ENCODE measurements around the gene CYBA.
"Not testable (repeated sequence)": the region's sequence is repeated elsewhere in the genome, so short reads cannot be mapped to it uniquely, and the experiment has no call there.

Gene CYBA

DNA sequence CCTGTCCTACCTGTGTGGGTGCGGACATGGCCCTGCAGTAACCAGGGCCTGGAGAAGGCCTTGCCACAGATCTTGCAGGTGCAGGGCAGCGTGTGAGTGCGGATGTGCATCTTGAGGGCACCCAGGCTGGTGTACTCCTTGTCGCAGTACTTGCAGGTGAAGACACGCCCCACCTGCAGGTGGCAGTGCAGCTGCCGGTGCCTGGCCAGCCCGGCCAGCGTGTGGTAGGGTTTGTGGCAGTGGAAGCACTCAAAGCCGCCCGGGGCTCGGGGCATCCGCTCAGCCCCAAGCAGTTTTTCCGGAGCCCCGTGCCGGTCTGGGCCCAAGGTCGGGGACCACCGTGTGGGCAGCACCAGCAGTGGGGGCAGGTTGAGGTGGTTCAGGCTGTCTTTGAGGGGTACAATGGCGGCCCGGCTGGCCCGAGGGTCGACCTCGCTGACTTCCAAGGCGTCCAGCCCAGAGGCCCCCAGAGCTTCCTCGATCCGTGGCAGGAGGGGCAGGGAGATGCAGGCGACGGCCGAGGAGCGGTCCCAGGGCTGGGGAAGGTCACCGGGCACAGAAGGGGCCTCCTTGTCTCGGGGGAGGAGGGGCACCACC lies 30.3 kb upstream of the CYBA start:
- no peak overlapping the region for H3K4me3 ChIP-seq
- peaks cover 8% of the 10 kb centered on the region for H3K27me3 ChIP-seq (ENCODE audit: low read depth)
- DNase-seq (ENCODE audit: low spot score in 2 of 2), result peak in 1 of 2 experiments; percentile 50
- H3K4me1 ChIP-seq, result 0 out of 2 replicates have a peak, but pooled peaks cover 5% of the 10 kb centered on the region
- in situ Hi-C loops (cut with MboI; ENCODE audit: low sequenced_read_pairs), result no loop called here
- H3K36me3 ChIP-seq (replicated peaks), result no peaks in the 10 kb centered on the region
- no peaks in the 10 kb centered on the region for H3K9me3 ChIP-seq

DNA sequence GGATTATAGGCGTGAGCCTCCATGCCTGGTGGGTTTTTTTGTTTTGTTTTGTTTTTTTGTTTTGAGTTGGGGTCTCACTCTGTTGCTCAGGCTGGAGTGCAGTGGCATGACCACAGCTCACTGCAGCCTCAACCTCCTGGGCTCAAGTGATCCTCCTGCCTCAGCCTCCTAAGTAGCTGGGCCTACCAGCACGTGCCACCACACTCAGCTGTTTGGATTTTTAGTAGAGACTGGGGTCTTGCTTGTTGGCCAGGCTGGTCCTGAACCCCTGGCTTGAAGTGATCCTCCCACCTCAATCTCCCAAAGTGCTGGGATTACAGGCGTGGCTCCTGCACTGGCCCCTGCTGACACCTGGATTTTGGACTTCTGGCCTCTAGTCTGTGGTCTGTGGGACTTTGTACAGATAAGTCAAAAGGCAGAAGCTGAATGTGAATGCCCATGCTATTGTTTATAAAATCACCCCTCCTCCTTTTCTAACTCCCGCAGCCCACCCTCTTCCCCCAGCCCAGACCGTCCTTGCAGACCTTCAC lies 29.8 kb upstream of the CYBA start:
- Histone ChIP-seq H3K27me3 (ENCODE audit: low read depth) (peaks cover 7% of the 10 kb centered on the region), H3K9me3 (no peaks in the 10 kb centered on the region), H3K4me1 (0 out of 2 replicates have a peak, but pooled peaks cover 4% of the 10 kb centered on the region), H3K4me3 (no peak overlapping the region), H3K36me3 (replicated peaks) (no peaks in the 10 kb centered on the region)
- in situ Hi-C loops (cut with MboI; ENCODE audit: low sequenced_read_pairs), result no loop called here
- DNase-seq (ENCODE audit: low spot score in 2 of 2), result no peak

DNA sequence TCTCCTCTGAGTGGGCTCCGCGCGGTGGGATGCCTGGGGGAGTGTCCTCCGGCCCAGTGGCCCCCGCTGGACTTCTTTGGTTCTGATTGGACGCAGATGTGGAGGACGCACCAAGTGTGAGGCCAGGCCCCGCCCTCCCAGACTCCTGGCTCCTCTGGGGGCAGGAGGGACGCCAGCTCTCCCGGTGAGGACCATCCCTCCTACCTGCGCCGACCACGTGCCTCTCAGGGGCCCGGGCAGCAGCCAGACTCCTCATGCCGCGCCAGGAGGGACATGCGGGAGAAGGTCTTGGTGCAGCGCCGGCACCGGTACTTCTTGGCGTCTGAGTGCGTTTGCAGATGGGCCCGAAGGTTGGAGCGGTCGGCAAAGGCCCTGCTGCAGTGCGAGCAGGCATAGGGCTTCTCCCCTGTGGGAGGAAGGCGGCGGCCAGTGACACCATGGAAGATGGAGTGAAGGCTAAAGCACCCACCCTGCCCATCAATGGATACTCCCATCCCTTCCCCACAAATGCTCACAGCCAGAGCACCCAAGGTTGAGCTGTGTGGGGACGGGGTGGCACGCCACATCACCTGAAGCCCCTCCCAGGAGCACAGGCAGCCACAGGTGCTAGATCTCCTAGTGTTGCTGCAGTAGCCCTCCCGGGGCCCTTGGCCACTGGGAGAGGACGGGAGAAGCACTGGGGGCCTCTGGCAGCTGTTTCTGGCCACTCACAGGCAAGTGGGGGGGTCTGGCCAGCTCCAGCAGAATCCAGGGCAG lies 27.5 kb upstream of the CYBA start:
- no peak overlapping the region for H3K4me3 ChIP-seq
- no peak for DNase-seq (ENCODE audit: low spot score in 2 of 2)
- H3K4me1 ChIP-seq, result no peaks in the 10 kb centered on the region
- no peaks in the 10 kb centered on the region for H3K27me3 ChIP-seq (ENCODE audit: low read depth)
- in situ Hi-C loops (cut with MboI; ENCODE audit: low sequenced_read_pairs), result no loop called here
- no peaks in the 10 kb centered on the region for H3K36me3 ChIP-seq (replicated peaks)
- H3K9me3 ChIP-seq, result no peaks in the 10 kb centered on the region

DNA sequence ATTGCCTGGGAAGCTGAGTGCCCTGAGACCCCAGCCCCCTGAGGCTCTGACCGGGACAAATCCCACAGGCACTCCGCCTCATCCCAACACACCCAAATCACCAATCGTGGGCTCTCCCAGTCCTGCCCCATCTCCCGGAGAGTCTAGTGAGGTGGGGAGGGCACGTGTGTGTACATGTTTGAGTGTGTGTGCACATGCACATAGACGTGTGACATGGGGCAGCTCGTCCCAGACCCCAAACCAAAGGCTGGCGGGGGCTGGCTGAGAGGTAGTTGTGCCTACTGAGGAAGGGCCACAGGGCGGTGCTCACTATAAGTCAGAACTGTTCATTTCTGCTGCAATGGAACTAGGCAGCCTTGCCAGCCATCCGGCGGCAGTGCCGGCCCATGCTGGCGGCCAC lies 26.9 kb upstream of the CYBA start:
- no peaks in the 10 kb centered on the region for H3K4me1 ChIP-seq
- H3K4me3 ChIP-seq, result no peak overlapping the region
- DNase-seq (ENCODE audit: low spot score in 2 of 2), result no peak
- in situ Hi-C loops (cut with MboI; ENCODE audit: low sequenced_read_pairs), result no loop called here
- no peaks in the 10 kb centered on the region for H3K36me3 ChIP-seq (replicated peaks)
- H3K27me3 ChIP-seq (ENCODE audit: low read depth), result no peaks in the 10 kb centered on the region
- H3K9me3 ChIP-seq, result no peaks in the 10 kb centered on the region

DNA sequence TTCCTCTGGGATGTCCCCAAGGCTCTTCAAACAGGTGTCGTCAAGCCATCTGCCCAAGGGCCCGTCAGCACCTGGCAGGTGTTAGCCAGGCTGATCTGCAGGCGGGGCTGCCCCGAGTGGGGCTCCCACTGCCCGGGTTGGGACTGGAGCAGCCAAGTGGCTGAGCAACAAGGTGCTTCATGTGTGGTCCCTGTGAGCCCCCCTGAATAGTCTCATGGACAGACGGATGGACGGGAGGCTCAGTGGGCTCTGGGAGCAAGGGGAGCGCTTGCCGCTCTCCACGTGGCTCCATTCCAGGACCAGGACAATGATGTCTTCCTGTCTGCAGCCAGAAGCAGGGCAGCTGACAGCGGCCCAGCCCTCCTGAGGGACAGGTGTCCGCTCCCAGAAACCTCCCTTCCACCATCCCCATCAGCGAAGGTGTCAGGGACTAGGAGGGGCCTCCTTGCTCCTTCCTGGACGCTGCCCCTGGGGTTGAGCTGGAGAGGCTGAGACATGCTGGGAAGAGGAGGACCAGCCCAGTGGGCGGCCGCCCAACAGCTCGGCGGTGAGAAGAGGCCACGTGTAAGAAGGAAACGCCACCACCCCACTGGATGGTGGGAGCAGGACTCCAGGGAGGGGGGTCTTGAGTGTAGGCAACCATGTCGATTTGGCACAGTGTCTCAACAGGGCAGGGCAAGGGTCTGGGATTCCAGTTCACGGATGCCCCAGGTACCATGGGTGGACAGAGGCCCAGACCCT lies 25.8 kb upstream of the CYBA start:
- no peaks in the 10 kb centered on the region for H3K4me1 ChIP-seq
- no peak overlapping the region for H3K4me3 ChIP-seq
- no peak for DNase-seq (ENCODE audit: low spot score in 2 of 2)
- no peaks in the 10 kb centered on the region for H3K36me3 ChIP-seq (replicated peaks)
- H3K9me3 ChIP-seq, result no peaks in the 10 kb centered on the region
- in situ Hi-C loops (cut with MboI; ENCODE audit: low sequenced_read_pairs), result no loop called here
- no peaks in the 10 kb centered on the region for H3K27me3 ChIP-seq (ENCODE audit: low read depth)

DNA sequence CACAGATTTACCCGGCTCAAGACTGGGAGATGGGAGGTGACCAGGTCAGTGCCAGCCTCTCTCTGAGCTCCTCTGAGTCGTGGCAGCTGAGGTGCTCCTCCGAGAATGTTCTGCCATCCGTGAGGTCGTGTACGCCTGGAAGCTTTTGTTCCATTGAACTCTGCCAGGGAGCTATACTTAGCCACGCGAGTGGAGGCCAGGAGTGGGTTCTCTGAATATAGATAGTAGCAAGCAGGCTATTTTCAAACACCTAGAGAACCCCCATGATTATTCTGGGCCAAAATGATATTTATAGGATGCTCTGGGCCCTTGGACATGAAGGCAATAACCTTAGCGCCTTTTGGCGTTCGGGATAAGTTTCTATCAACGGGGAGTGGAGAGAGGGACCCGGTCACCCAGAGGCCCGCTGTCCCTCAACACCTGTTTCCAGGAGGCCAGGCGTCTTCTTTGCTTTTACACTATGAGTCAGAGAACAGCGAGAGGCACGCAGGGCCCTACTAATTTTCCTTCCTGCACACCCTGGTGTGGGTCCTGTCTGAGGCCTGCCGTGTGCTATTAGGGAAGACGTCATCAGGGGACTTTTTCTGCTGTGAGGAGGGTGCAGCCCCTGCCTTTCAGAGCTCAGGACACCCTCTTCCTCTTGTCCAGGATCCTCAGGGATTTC lies 23.0 kb upstream of the CYBA start:
- no peaks in the 10 kb centered on the region for H3K4me1 ChIP-seq
- DNase-seq (ENCODE audit: low spot score in 2 of 2), result no peak
- no peaks in the 10 kb centered on the region for H3K36me3 ChIP-seq (replicated peaks)
- no peak overlapping the region for H3K4me3 ChIP-seq
- in situ Hi-C loops (cut with MboI; ENCODE audit: low sequenced_read_pairs), result no loop called here
- no peaks in the 10 kb centered on the region for H3K9me3 ChIP-seq
- no peaks in the 10 kb centered on the region for H3K27me3 ChIP-seq (ENCODE audit: low read depth)

DNA sequence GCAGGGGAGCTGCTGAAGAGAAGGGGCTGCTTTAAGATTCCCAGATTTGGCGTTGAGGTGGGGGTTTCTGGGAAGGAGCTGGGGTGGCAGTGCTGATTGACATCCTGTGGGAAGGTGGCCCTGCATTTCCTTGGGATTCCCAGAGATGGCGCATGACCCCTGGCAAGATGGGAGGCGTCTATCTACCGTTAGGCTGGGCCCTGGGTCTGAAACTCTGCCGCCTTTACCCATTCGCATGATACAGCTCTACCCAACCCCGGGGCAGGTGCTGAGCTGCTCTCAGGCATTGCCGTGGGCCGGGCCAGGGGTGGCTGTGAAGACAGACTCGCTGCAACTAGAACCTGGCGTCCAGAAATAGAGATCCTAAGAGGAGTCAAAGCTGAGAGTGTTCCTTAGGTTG lies 21.9 kb upstream of the CYBA start:
- in situ Hi-C loops (cut with MboI; ENCODE audit: low sequenced_read_pairs), result no loop called here
- no peaks in the 10 kb centered on the region for H3K9me3 ChIP-seq
- H3K36me3 ChIP-seq (replicated peaks), result no peaks in the 10 kb centered on the region
- H3K4me3 ChIP-seq, result no peak overlapping the region
- no peaks in the 10 kb centered on the region for H3K27me3 ChIP-seq (ENCODE audit: low read depth)
- no peaks in the 10 kb centered on the region for H3K4me1 ChIP-seq
- DNase-seq (ENCODE audit: low spot score in 2 of 2), result peak in 1 of 2 experiments; percentile 58

DNA sequence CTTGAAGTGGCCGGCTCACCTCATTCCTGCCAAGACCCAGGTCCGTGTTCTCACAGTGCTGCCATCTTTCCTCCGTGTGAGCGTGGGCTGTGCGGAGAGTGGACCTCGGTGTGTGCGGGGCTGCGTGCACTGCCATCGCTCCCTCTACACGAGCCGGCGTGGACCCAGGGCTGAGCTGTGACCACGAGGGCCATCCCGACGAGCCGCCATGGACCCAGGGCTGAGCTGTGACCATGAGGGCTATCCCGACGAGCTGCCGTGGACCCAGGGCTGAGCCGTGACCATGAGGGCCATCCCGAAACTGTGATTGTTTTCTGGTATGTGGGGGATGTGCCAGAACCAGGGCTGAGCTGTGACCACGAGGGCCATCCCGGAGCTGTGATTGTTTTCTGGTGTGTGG lies 21.0 kb upstream of the CYBA start:
- in situ Hi-C loops (cut with MboI; ENCODE audit: low sequenced_read_pairs), result no loop called here
- Histone ChIP-seq H3K36me3 (replicated peaks) (no peaks in the 10 kb centered on the region), H3K27me3 (ENCODE audit: low read depth) (no peaks in the 10 kb centered on the region), H3K4me3 (no peak overlapping the region), H3K9me3 (no peaks in the 10 kb centered on the region), H3K4me1 (no peaks in the 10 kb centered on the region)
- DNase-seq (ENCODE audit: low spot score in 2 of 2), result no peak

DNA sequence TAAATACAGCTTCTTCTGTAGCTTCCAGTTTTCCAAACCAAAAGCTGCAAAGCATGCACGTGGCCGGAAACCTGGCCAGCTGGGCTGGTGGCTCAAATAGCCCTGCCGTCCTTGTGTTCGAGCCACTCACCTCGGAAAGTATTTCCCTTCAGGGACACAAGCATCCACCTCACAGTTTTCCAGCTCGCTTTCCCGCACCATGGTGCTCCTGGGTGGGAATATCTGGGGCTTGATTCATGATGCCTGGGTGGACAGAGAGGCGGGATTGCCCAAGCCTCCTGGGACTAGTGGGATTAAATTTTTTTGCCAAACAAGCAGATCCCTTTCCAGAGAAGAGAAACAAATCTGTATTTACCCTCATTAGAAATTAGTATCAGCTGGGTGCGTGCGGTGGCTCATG lies 19.1 kb upstream of the CYBA start:
- Histone ChIP-seq H3K4me1 (no peaks in the 10 kb centered on the region), H3K27me3 (ENCODE audit: low read depth) (no peaks in the 10 kb centered on the region), H3K9me3 (no peaks in the 10 kb centered on the region), H3K4me3 (no peak overlapping the region), H3K36me3 (replicated peaks) (no peaks in the 10 kb centered on the region)
- in situ Hi-C loops (cut with MboI; ENCODE audit: low sequenced_read_pairs), result no loop called here
- no peak for DNase-seq (ENCODE audit: low spot score in 2 of 2)

DNA sequence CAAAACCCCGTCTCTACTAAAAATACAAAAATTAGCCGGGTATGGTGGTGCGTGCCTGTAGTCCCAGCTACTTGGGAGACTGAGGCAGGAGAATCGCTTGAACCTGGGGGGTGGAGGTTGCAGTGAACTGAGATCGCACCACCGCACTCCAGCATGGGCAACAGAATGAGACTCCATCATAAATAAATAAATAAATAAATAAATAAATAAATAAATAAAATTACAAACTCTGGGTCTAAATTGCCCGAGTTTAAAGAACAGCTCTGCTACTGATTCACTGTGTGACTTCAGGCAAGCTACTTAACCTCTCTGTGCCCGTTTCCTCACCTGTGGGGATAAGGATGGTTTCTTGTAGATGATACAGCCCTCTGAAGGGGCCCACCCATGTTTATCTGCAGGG lies 18.6 kb upstream of the CYBA start:
- H3K4me3 ChIP-seq; in situ Hi-C loops (cut with MboI; ENCODE audit: low sequenced_read_pairs); H3K9me3 ChIP-seq; H3K27me3 ChIP-seq (ENCODE audit: low read depth); H3K36me3 ChIP-seq (replicated peaks); H3K4me1 ChIP-seq; DNase-seq (ENCODE audit: low spot score in 2 of 2): not testable (repeated sequence)

DNA sequence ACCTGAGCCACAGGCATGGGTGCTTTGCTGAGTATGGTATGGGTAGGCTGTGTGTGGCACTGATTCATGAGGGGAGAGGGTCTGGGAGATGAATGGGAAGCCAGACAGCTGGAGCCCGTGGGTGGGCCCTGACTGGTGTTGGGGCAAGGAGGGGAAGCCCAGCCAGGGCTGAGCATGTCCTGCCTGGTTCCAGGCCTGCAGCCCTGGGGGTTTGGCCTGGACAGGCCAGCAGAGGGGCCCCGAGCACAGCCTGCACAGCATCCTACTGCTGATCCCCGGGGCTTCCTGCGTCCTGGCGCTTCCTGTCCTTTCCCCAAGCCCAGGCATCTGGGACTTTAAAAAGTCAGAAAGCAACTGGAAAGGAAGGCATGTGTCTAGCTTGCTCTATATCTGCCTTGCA lies 16.6 kb upstream of the CYBA start:
- no peaks in the 10 kb centered on the region for H3K9me3 ChIP-seq
- no peak for DNase-seq (ENCODE audit: low spot score in 2 of 2)
- in situ Hi-C loops (cut with MboI; ENCODE audit: low sequenced_read_pairs), result no loop called here
- no peaks in the 10 kb centered on the region for H3K27me3 ChIP-seq (ENCODE audit: low read depth)
- no peak overlapping the region for H3K4me3 ChIP-seq
- no peaks in the 10 kb centered on the region for H3K36me3 ChIP-seq (replicated peaks)
- H3K4me1 ChIP-seq, result no peaks in the 10 kb centered on the region

DNA sequence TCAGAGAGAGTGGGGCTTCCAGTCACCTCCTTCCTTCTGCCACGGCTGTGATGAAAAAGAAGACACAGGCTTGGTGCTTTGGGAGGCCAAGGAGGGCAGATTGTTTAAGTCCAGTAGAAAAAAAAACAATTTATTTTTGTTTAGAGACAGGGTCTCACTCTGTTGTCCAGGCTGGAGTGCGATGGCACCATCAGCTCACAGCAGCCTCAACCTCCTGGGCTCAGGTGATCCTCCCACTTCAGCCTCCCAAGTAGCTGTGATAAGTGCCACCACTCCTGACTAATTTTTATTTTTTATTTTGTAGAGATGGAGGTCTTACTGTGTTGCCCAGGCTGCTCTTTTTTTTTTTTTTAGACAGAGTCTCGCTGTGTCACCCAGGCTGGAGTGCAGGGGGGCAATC lies 14.7 kb upstream of the CYBA start:
- in situ Hi-C loops (cut with MboI; ENCODE audit: low sequenced_read_pairs), result no loop called here

DNA sequence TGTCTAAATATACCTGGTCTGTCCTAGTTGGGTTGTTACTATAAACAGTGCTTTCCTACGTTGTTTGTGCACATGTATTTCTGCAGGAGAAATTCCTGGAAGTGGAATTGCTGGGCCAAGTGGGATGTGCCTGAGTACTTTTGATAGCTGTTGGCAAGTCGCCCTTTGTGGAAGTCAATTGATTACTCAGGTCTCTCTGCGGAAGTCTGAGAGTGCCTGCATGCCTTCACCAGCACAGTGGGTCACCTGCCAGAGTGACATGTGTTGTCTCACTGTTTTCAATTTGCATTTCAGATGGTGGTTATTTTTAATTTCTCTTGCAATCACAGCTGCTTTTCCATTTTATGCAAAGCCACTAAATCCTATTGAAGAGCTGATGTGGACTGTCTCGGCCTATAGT lies 14.3 kb upstream of the CYBA start:
- Histone ChIP-seq H3K27me3 (ENCODE audit: low read depth) (no peaks in the 10 kb centered on the region), H3K9me3 (no peaks in the 10 kb centered on the region), H3K4me3 (no peak overlapping the region), H3K4me1 (peaks cover 7% of the 10 kb centered on the region), H3K36me3 (replicated peaks) (no peaks in the 10 kb centered on the region)
- in situ Hi-C loops (cut with MboI; ENCODE audit: low sequenced_read_pairs), result no loop called here
- no peak for DNase-seq (ENCODE audit: low spot score in 2 of 2)

More for the DNA sequence above, 14.7 kb upstream of the CYBA start:
- no peaks in the 10 kb centered on the region for H3K27me3 ChIP-seq (ENCODE audit: low read depth)
- peaks cover 7% of the 10 kb centered on the region for H3K4me1 ChIP-seq
- no peaks in the 10 kb centered on the region for H3K36me3 ChIP-seq (replicated peaks)
- no peak for DNase-seq (ENCODE audit: low spot score in 2 of 2)
- no peaks in the 10 kb centered on the region for H3K9me3 ChIP-seq
- no peak overlapping the region for H3K4me3 ChIP-seq
